GM18861 (cell line): ENCODE results near the gene FGF12.

ENCODE experiments used
- ATAC-seq: cut with Tn5 transposase; IDR thresholded peaks from one replicate; pipeline ENCODE4 v1.9.1; 2021; ENCODE audit not compliant: unreplicated experiment

FGF12 gene

DNA sequence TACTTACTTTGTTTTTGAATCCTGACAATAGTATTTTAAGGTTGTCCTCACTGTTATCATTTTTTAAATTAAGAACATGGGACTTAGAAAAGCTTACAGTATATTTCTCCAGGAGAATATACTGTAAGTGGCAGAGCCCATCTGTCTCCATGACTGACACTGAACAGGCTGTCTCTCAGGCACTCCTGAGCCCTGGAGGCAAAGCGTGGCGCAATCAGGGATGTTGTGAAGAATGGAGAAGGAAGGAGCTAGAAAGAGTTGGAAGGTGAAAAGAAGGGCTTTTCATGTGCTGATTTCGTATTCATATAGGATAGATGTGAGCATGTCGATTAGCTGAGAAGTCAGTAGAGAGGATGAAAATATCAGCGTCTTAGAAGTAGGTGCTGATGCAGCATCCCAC lies 41.5 kb downstream of the FGF12 start:
- ATAC-seq = no peak

- no peak for ATAC-seq
These were observed 43.2 kb downstream of the FGF12 start for GRCh38 chr3:192684151-192684550.

- peak; percentile 76 for ATAC-seq
These were observed 51.2 kb downstream of the FGF12 start for GRCh38 chr3:192675958-192676649.

DNA sequence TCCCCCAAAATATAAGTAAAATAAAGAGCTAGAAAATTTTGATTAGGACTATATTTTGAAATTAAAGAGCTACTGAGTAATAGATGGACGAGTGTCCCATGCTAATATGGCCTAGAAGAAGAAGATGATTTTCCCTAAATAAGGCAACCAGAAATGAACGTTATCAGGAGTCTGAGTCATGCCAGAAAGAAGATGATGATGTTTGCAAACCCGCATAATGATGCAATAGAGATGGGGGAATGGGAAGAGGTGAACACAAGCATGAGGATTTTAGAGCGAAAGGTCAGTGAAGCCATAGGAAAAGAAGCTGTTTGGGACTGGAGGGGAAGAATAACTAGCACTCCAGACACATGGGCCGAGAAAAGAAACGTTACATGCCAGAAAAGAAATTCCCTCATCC lies 71.7 kb downstream of the FGF12 start:
- ATAC-seq = no peak

GRCh38 chr3:192655040-192655439 lies 72.3 kb downstream of the FGF12 start:
- no peak for ATAC-seq

DNA sequence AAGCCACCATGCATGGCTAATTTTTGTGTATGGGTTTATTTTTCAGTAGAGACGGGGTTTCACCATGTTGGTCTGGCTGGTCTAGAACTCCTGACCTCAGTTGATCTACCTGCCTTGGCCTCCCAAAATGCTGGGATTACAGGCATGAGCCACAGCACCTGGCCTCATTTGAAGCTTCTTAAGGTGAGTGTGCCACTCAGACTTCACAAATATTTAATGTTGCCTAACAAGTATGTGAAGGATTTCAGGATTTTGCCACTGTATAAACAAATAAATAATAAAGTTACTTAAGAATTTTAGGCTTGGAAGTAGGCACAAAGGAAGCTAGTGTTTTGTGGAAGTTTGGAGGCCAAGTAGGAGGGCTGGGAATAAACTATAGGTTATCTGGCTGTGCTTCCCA lies 73.5 kb downstream of the FGF12 start:
- no peak for ATAC-seq

DNA sequence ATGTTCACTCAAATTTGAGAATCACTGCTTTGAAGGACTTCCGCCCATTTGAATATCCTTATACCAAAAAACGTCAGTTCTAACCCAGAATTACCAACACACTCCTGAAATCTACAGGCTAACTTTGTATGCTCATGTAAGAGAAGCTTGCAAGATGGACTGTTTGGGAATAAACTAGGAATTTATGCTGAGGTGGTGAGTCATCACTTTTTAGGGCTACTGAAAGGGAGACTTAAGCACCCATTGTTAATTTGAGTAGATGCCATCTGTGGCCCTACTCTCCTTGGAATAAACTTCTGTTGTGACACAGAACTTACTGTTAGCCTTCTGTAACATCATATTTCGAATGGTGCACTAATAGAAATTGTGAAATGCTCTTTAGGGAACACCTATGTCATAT lies 74.6 kb downstream of the FGF12 start:
- no peak for ATAC-seq

GRCh38 chr3:192651836-192652512 lies 75.4 kb downstream of the FGF12 start:
- no peak for ATAC-seq

GRCh38 chr3:192645437-192645836 lies 81.9 kb downstream of the FGF12 start:
- ATAC-seq = no peak

DNA sequence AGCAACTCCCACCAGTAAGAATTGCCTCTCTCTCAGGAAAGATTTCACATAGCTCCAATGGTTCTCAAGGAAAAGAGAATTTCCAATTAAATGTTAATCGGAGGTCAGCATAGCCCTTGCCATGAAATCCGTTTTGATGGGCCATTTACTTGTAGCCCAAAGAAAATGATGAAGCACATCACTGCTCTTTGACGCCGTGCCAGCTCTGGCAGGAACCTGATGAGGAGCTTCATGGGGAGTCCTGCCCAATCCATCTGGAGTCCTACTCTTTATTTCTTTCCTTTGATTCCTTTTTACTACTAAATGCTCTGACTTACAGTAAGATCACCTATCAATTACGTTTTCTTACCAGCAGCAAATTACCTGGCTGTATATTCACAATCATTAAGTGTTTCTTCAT lies 84.7 kb downstream of the FGF12 start:
- ATAC-seq = no peak

GRCh38 chr3:192641919-192642318 lies 85.4 kb downstream of the FGF12 start:
- ATAC-seq = no peak

GRCh38 chr3:192639987-192640386 lies 87.4 kb downstream of the FGF12 start:
- no peak for ATAC-seq

GRCh38 chr3:192637803-192638202 lies 89.5 kb downstream of the FGF12 start:
- no peak for ATAC-seq

GRCh38 chr3:192636517-192637444 lies 90.6 kb downstream of the FGF12 start:
- ATAC-seq = no peak

DNA sequence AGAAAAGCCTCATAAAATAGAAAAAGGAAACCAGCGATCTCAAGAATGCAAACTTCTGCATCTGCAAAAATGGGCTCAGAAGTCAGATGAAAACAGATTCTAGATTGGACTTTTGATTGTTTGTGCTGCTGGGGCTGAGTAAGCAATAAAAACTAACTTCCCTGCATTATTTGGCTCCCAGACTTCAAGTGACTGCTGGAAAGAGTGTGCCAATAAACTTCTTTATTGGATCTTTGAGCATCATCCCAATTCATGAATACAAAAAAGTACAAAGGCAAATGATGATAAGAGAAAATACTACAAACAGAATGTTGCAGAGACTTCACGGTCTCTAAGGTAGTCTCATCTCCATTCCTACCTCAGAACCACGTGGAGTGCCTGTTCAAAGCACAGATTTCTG lies 97.9 kb downstream of the FGF12 start:
- no peak for ATAC-seq

DNA sequence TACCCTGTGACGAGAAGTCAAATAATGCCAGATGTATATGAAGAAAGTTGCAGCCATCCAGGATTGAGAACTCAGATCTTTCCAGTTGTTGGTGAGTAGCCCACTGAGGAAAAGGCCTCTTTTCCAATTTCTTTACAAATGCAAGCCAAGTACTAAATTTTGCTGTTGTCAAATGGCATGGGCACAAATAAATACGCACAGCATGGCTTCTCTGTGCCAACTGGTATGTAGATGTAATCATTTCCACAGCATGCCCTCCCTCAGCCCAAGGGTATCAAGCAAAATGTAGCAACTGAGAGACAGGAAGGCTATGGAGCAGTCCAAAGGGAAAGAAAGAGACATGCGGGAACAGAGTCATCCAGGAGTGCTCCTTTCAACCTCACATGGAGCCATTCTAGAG lies 105.4 kb downstream of the FGF12 start:
- no peak for ATAC-seq

DNA sequence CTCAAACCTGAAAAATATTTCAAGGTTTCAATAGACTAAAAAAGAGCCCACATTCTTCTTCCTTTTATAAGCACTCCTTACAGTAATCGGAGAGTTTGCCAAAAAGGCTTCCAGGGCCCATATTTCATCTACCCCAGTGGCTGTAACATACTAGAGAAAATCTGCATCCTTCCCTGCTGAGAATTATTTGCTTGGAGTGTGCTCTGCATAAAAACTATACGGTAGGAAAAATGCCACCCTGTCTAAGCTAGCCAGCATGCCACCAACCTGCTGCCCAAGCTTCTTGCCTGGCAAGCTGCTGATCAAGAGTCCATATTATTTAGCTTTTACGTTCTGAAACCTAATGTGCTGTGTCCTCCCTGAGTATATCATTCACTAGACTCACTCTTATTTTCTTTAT lies 107.1 kb downstream of the FGF12 start:
- no peak for ATAC-seq

DNA sequence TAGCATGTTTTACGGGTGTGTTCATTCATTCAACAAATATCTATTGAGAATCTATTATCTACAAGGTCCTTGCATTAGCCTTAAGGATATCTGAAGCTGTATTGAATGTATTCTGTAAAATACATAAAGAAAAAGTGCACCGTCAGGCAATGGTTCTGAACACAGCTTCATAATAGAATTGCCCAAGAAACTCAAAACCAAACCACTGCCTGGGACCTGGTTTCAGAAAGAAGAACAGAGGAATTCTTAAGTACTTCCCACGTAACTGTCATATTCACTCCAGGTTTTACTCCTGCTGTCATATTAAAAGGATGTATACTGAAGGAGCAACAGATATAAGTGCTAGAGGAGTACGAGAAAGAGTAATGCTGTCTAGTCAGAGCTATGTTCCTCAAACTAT lies 115.9 kb downstream of the FGF12 start:
- ATAC-seq = no peak

DNA sequence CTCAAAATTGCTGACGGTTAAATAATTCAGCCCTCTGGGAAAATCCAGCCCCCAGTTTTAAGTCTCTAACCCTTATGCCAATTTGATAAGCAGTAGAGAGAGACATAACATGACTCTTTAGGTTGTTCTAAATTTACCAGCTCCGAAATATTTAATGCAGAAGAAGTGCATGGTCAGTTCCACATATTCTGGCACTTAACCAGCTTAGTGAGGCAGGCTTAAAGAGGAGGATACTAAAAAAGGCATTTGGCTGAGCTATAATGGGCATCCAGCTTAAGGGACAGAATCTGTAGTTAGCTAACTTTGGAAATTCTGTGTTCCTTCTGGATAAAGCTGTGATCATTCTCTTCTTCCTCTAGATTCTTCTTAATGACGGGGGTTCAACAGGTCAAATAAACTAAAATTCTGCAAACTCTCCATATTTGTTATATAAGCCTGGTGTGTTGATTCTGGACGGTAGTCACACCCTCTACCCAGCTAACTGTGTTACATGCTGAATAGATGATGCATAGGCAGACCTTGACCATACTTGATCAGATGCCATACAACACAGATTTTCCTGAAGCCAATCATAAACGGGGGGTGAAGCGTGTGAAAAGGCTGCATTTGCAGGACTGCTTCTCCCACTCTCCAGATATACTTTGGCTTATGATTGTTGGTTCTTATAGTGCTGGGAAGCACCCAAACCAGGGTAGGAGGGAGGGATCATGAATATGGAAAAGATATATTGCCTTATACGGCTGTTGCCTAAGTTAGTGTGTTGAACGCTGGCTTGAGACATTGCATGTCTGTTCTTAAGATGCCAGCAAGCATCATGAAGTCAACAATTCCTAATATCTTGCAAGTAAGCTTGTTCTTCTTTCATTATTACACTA lies 118.4 kb downstream of the FGF12 start:
- no peak for ATAC-seq

DNA sequence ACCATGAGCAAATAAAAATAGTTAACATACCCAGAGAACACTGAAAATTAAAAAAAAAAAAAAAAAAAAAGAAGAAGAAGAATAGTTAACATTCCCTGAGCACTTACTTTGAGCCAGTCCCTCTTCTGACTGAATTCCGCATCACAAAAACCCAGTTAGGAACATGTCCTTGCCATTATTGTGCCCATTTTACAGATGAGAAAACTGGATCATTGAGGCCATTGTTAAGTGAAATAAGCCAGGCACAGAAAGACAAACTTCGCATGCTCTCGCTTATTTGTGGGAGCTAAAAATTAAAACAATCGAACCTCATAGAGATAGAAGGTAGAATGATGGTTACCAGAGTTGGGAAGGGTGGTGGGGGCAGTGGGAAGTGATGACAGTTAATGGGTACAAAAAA lies 119.5 kb downstream of the FGF12 start:
- ATAC-seq = no peak

DNA sequence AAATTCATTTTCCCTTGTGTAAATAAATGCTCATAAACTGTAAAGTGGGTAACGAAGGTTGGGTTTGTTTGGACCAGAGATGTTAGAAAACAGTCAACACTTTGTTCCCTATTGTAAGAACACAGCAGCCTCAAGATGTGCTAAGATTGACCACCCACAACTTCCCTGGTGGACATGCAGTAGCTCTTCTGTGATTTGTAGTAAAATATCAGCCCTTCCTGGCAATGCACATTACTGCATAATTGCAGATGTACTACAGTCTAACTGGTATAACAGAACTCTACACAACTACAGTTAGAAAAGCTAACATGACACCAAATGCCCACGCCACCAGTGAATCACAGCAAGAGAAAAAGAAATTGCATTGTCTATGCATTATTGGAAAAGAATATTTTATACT lies 129.4 kb downstream of the FGF12 start:
- ATAC-seq = no peak
